SK-N-SH treated with all-trans-retinoic acid at 6 μM for 48 hours (cell line): ENCODE measurements around the gene CLDN24.

Source experiments
- ATAC-seq: fragments of 200-7000 bp; cut with Tn5 transposase; 3 replicates; pipeline ENCODE4 v1.9.1; 2020; ENCODE audit warnings: mild to moderate bottlenecking, moderate library complexity
- ARNTL ChIP-seq: fragments of 450-650 bp; formaldehyde crosslinking; IDR thresholded peaks from 2 replicates; pipeline ENCODE4 v1.5.0; 2020; ENCODE audit warnings: low read depth, mild to moderate bottlenecking, moderate library complexity, borderline replicate concordance
- BACH2 ChIP-seq: fragments of 250-450 bp; sonication (Bioruptor Pico); IDR thresholded peaks from 2 replicates; pipeline ENCODE4 v1.9.0; 2021; ENCODE audit warnings: mild to moderate bottlenecking, borderline replicate concordance
- CREB5 ChIP-seq: fragments of 250-450 bp; sonication (Bioruptor Pico); IDR thresholded peaks from 2 replicates; pipeline ENCODE4 v1.5.1; 2020; ENCODE audit warnings: low read depth, mild to moderate bottlenecking, moderate library complexity
- CSDC2 ChIP-seq: fragments of 250-450 bp; sonication (Bioruptor Pico); IDR thresholded peaks from 2 replicates; pipeline ENCODE4 v1.5.0; 2020; ENCODE audit warnings: mild to moderate bottlenecking, moderate library complexity
- CSRNP3 ChIP-seq: fragments of 250-450 bp; sonication (Bioruptor Pico); IDR thresholded peaks from 2 replicates; pipeline ENCODE4 v1.5.1; 2021; ENCODE audit warnings: mild to moderate bottlenecking, moderate library complexity
- ESRRG ChIP-seq: fragments of 250-450 bp; sonication (Bioruptor Pico); IDR thresholded peaks from 2 replicates; pipeline ENCODE4 v1.6.1; 2021; ENCODE audit warnings: mild to moderate bottlenecking
- GLIS3 ChIP-seq: fragments of 250-450 bp; sonication (Bioruptor Pico); IDR thresholded peaks from 2 replicates; pipeline ENCODE4 v1.5.0; 2020; ENCODE audit warnings: mild to moderate bottlenecking, moderate library complexity
- ISL1 ChIP-seq: fragments of 250-450 bp; sonication (Bioruptor Pico); IDR thresholded peaks from 2 replicates; pipeline ENCODE4 v2.1.2; 2022; ENCODE audit warnings: mild to moderate bottlenecking, moderate library complexity
- OSR1 ChIP-seq: fragments of 250-450 bp; sonication (Bioruptor Pico); IDR thresholded peaks from 2 replicates; pipeline ENCODE4 v1.8.0; 2022; ENCODE audit warnings: moderate library complexity, mild to moderate bottlenecking, inconsistent platforms
- PATZ1 ChIP-seq: fragments of 250-450 bp; sonication (Bioruptor Pico); IDR thresholded peaks from 2 replicates; pipeline ENCODE4 v1.8.0; 2020; ENCODE audit warnings: mild to moderate bottlenecking, moderate library complexity, borderline replicate concordance
- POU6F1 ChIP-seq: fragments of 250-450 bp; sonication (Bioruptor Pico); IDR thresholded peaks from 2 replicates; pipeline ENCODE4 v1.8.0; 2021; ENCODE audit warnings: low read depth, mild to moderate bottlenecking, moderate library complexity, borderline replicate concordance
- PPARA ChIP-seq: fragments of 250-450 bp; sonication (Bioruptor Pico); IDR thresholded peaks from 2 replicates; pipeline ENCODE4 v1.5.0; 2020; ENCODE audit warnings: mild to moderate bottlenecking, borderline replicate concordance
- RARB ChIP-seq: fragments of 250-450 bp; sonication (Bioruptor Pico); IDR thresholded peaks from 2 replicates; pipeline ENCODE4 v1.8.0; 2021; ENCODE audit warnings: mild to moderate bottlenecking, moderate library complexity
- SNAI2 ChIP-seq: fragments of 250-450 bp; sonication (Bioruptor Pico); IDR thresholded peaks from 2 replicates; pipeline ENCODE4 v1.5.0; 2020; ENCODE audit warnings: mild to moderate bottlenecking, moderate library complexity
- TCF4 ChIP-seq: fragments of 250-450 bp; sonication (Bioruptor Pico); IDR thresholded peaks from 2 replicates; pipeline ENCODE4 v1.8.0; 2021; ENCODE audit warnings: mild to moderate bottlenecking, moderate library complexity, borderline replicate concordance
- TOX ChIP-seq: fragments of 250-450 bp; sonication (Bioruptor Pico); IDR thresholded peaks from 2 replicates; pipeline ENCODE4 v1.8.0; 2021; ENCODE audit warnings: mild to moderate bottlenecking, moderate library complexity, borderline replicate concordance
- TSHZ2 ChIP-seq: fragments of 250-450 bp; sonication (Bioruptor Pico); IDR thresholded peaks from 2 replicates; pipeline ENCODE4 v1.5.0; 2020; ENCODE audit warnings: mild to moderate bottlenecking, moderate library complexity
- ZC3H10 ChIP-seq: fragments of 250-450 bp; sonication (Bioruptor Pico); IDR thresholded peaks from 2 replicates; pipeline ENCODE4 v1.5.1; 2021; ENCODE audit warnings: mild to moderate bottlenecking, moderate library complexity
- ZFP3 ChIP-seq: fragments of 250-450 bp; sonication (Bioruptor Pico); IDR thresholded peaks from 2 replicates; pipeline ENCODE4 v1.5.0; 2020; ENCODE audit warnings: mild to moderate bottlenecking, moderate library complexity
- ZFP30 ChIP-seq: fragments of 450-650 bp; formaldehyde crosslinking; IDR thresholded peaks from 2 replicates; pipeline ENCODE4 v1.5.0; 2022; ENCODE audit warnings: mild to moderate bottlenecking, moderate library complexity
- ZNF565 ChIP-seq: fragments of 450-650 bp; formaldehyde crosslinking; conservative IDR thresholded peaks from 2 replicates; pipeline ENCODE4 v1.5.0; 2020; ENCODE audit warnings: low read depth, mild to moderate bottlenecking, moderate library complexity
- ZNF70 ChIP-seq: fragments of 450-650 bp; formaldehyde crosslinking; IDR thresholded peaks from 2 replicates; pipeline ENCODE4 v1.5.0; 2020; ENCODE audit warnings: mild to moderate bottlenecking, moderate library complexity
- ZNF8 ChIP-seq: fragments of 450-650 bp; formaldehyde crosslinking; IDR thresholded peaks from 2 replicates; pipeline ENCODE4 v1.5.0; 2020; ENCODE audit warnings: mild to moderate bottlenecking, moderate library complexity

Gene CLDN24

GRCh38 chr4:183322326-183322725 is at the start of gene CLDN24:
TSS of gene CLDN24 (minus strand) at chr4:183322426. CDS start at chr4:183322426, 0 bp downstream.
- ATAC-seq, result no peak
- TF ChIP-seq ESRRG (CRISPR knock-in tag) (no peak), PPARA (no peak), ZNF565 (CRISPR knock-in tag) (no peak), OSR1 (no peak), CREB5 (CRISPR knock-in tag) (no peak), CSDC2 (CRISPR knock-in tag) (no peak), TCF4 (CRISPR knock-in tag) (no peak), TSHZ2 (CRISPR knock-in tag) (no peak), ZNF8 (CRISPR knock-in tag) (no peak), POU6F1 (no peak), GLIS3 (CRISPR knock-in tag) (no peak), ZC3H10 (CRISPR knock-in tag) (no peak)

- no peak for ATAC-seq
- TF ChIP-seq RARB (no peak), CREB5 (CRISPR knock-in tag) (no peak), SNAI2 (no peak), ARNTL (no peak), PPARA (no peak), TCF4 (CRISPR knock-in tag) (no peak), ISL1 (CRISPR knock-in tag) (no peak), CSRNP3 (CRISPR knock-in tag) (no peak), CSDC2 (CRISPR knock-in tag) (no peak), BACH2 (CRISPR knock-in tag) (no peak), PATZ1 (CRISPR knock-in tag) (no peak), ZFP3 (no peak), POU6F1 (no peak), GLIS3 (CRISPR knock-in tag) (no peak), ZFP30 (CRISPR knock-in tag) (no peak), TOX (no peak), ZNF70 (CRISPR knock-in tag) (no peak), TSHZ2 (CRISPR knock-in tag) (no peak), ESRRG (CRISPR knock-in tag) (no peak), OSR1 (no peak)
- TF ChIP-seq, all 23 proteins: peak for 0
These were observed 48.6 kb upstream of the CLDN24 start for GRCh38 chr4:183370786-183371185.
